ENCODE results near the gene CAST. TPM values are rescaled to one million over a fixed set of nuclear protein-coding genes. Genes with fewer than 3 reads are reported as not detected.

Gene CAST
- total and polyA plus RNA-seq, 2 donors (not counting 3 experiments of a cell fraction or from before 2014, with no cell fraction given), result 33.7 to 194 TPM

GRCh38 chr5:96626956-96627355 is 35.2 kb upstream of the CAST start:
- CTCF ChIA-PET, result interaction anchor here (2.5 kb wide), 1 partner anchor 12 kb away, joined by 14 read pairs; no protein-coding TSS in a partner anchor
- H3K9ac ChIP-seq (replicated peaks; ENCODE audit: extremely low read depth, insufficient read depth, low read length), result no peak overlapping the region
- no peak overlapping the region for H2AFZ ChIP-seq (ENCODE audit: low read depth, low read length)

More at GRCh38 chr5:96626956-96627355, 35.2 kb upstream of the CAST start:
- intact Hi-C loops (cut with micrococcal nuclease) (no loop called here), dilution Hi-C loops (cut with MboI; ENCODE audit: extremely low pct_ligation_motif_present, low sequenced_read_pairs) (no loop called here)
- POLR2A ChIA-PET, result no interaction called here
- DNase-seq (ENCODE audit: low read depth, low spot score), result no peak
- H3K79me2 ChIP-seq (ENCODE audit: control insufficient read depth, insufficient read depth, low read length), result no peaks in the 10 kb centered on the region
- BruUV-seq (replicated peaks), result no TSS peak
- no peaks in the 10 kb centered on the region for H3K27me3 ChIP-seq (ENCODE audit: control insufficient read depth in 2 of 2, insufficient read depth in 2 of 2, low read length in 2 of 2)
- no peak overlapping the region for H3K27ac ChIP-seq (ENCODE audit: insufficient read depth, low read depth, low read length)
- H3K4me1 ChIP-seq (ENCODE audit: control insufficient read depth, extremely low read depth, insufficient read depth, low read length), result peaks cover 12% of the 10 kb centered on the region
- no peaks in the 10 kb centered on the region for H3K9me1 ChIP-seq (replicated peaks; ENCODE audit: control insufficient read depth, extremely low read depth, insufficient read depth, low read length)
- H3K9me3 ChIP-seq (replicated peaks; ENCODE audit: control insufficient read depth, insufficient read depth, low read length), result no peaks in the 10 kb centered on the region
- no peaks in the 10 kb centered on the region for H4K20me1 ChIP-seq (replicated peaks; ENCODE audit: control insufficient read depth, extremely low read depth, insufficient read depth, low read length)
- no peak for FAIRE-seq
- no peak overlapping the region for H3K4me2 ChIP-seq (ENCODE audit: insufficient read depth, low read length)
- no peaks in the 10 kb centered on the region for H3K36me3 ChIP-seq (ENCODE audit: control insufficient read depth in 2 of 2, extremely low read depth in 1 of 2, insufficient read depth in 2 of 2, low read length in 2 of 2)
- TF ChIP-seq JUN (IDR thresholded peaks at IDR 0.05; ENCODE audit: borderline replicate concordance, insufficient read depth, insufficient read length, low read depth) (no peak), MAX (IDR thresholded peaks at IDR 0.05; ENCODE audit: insufficient read depth, insufficient read length) (no peak), POLR2A (IDR thresholded peaks at IDR 0.05; ENCODE audit: low read depth, low read length) (no peak), FOS (IDR thresholded peaks at IDR 0.05; ENCODE audit: borderline replicate concordance, insufficient read depth, low read length) (no peak), POLR2AphosphoS5 (IDR thresholded peaks at IDR 0.05; ENCODE audit: insufficient read depth, low read depth, low read length) (no peak), EZH2 (IDR thresholded peaks at IDR 0.05; ENCODE audit: borderline replicate concordance, low read depth, low read length, severe bottlenecking) (no peak), GATA2 (IDR thresholded peaks at IDR 0.05; ENCODE audit: insufficient read depth, insufficient read length, low read depth, low read length) (no peak), CTCF (IDR thresholded peaks at IDR 0.05; ENCODE audit: extremely low read depth in 1 of 2, insufficient read depth in 1 of 2, low read depth in 1 of 2, low read length in 2 of 2) (no peak), MYC (IDR thresholded peaks at IDR 0.05; ENCODE audit: low read depth, low read length) (no peak)
- H3K4me3 ChIP-seq (replicated peaks in 1 of 3; ENCODE audit: insufficient read depth in 1 of 3, low read depth in 1 of 3, low read length in 3 of 3), result no peak overlapping the region

All from endothelial cell of umbilical vein (primary cell).